ENCODE results near the gene SMIM22.

Gene SMIM22

DNA sequence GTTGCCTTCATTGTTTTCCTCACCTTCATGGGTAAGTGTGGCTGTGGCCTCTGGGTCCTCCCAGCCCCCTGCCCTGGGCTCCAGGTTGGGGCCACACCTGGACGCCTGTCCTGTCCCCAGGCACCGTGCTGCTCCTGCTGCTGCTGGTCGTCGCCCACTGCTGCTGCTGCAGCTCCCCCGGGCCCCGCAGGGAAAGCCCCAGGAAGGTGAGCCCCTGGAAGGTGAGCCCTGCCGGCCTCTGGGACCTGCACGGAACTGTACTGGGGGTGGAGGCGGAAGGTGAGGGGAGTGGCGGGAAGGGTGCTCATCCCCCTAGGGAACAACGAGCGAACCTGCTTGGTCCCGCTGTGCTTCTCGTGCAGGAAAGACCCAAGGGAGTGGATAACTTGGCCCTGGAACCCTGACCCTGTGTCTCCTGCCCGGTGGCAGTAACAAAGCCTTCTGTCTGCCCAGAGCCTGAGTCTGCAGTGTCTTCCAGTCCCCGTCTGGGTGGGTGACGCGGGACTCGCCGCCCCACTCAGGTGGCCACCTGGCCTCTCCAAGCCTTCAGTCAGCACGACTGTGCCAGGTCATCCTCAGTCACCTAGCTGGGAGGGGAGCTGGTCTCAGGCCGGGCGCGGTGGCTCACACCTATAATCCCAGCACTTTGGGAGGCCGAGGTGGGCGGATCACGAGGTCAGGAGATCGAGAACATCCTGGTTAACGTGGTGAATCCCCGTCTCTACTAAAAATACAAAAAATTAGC, 831 bp downstream of the SMIM22 start:
- no peak for DNase-seq (ENCODE audit: low spot score)

DNA sequence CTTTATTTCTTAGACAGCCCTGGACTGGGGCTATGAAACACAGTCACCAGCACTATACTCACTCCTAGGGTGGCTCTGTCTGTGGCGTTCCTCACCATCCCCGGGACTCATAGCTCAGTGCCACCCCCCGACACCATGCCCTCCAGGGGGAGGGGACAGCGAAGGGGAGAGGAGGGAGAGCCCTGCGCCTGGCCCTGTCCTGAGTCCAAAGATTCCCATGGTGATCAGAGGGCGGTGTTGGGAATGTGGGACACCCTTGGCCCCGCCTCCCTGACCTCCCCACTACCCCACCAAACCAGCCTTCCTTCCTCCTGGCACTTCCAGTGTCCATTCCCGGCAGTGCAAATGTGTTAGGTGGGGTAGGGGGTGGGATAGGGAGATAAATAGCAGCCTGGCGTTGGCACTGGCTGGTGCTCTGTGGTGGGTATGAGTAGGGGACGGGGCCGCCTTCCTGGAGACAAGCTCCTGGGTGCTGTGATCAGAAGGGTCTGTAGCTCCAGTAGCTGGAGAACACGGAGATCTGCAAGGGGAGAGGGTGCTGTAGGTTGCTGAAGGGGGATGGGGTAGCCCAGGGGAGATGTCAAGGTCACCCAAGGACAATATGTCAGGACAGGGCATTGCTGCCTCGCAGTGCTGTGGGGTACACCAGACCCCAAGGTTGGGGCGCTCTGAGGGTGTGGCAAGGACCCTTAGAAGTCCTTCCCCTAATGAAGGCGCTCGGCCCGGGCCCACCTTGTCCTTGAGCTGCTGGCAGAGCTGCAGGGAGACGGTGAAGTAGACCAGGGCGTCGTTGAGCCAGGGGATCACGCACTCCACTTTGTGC, 2.0 kb downstream of the SMIM22 start:
- no peak for DNase-seq (ENCODE audit: low spot score)

DNA sequence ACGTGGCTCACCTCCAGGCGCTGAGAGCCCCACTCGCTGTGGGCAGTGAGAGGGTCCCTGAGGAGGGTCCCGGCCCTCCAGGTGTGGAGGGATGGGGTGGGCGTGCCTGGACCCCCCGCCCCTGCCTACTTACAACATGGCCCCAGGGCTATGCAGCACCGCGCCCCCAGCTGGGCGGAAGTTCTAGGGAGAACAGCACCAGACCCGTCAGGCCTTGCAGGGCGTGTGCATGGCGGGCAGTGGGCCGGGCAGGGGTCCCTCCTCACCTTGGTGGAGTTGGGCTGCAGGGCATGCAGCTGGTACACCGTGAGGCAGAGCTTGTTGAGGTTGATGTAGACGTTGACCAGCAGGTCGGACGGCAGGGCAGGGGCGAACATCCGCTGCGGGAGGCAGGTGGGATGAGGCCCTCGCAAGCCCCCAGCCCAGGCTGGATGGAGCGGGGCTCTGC, 2.7 kb downstream of the SMIM22 start:
- DNase-seq (ENCODE audit: low spot score): no peak

DNA sequence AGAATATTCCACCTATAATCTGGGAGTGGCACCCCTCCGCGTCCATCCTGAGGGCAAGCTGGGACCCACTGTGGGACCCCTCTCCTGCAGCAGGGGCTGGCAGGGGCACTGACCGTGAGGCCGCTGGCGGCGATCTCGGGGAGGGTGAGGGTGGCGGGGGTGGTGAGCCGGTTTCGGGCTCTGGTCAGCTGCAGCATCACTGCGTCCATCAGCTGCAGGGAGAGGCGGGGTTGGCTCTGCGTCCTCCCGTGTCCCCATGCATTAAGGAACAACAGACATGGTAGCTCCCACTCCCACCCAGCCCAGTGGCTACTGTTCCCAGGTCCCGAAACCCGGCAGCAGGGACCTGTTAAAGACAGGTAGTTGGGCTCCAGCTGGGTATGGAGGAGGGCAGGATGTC, 3.3 kb downstream of the SMIM22 start:
- DNase-seq (ENCODE audit: low spot score): no peak

DNA sequence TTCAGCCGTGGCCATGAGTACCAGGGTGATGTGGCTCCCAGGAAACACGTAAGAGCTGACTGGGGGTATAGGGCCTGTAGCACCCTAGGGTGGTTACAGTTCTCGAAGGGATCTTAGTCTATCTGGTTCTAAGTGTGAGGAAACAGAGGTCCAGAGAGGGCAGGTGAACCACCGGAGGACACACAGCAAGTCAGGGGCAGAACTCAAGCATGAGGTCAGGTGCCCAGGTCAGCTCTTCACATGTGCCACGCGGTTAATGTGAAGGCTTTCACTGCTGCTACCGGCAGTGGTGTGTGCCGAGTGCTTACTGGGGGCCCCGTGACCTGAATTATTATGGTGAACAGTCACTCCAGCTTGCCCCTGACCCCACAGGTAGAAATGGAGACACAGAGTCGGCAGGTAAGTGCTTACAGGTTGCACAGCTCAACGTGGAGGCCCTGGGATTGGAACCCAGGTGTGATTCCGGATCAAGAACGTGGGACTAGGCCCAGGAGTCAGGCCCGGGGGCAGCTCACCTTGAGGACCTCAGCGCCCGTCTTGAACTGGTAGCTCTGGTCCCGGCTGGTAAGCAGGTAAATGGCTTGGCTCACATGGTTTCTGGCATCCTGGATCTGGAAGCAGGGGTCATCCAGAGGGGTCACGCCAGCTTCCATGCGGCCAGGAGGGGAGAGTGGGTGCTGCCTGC, 4.1 kb downstream of the SMIM22 start:
- DNase-seq (ENCODE audit: low spot score): no peak

DNA sequence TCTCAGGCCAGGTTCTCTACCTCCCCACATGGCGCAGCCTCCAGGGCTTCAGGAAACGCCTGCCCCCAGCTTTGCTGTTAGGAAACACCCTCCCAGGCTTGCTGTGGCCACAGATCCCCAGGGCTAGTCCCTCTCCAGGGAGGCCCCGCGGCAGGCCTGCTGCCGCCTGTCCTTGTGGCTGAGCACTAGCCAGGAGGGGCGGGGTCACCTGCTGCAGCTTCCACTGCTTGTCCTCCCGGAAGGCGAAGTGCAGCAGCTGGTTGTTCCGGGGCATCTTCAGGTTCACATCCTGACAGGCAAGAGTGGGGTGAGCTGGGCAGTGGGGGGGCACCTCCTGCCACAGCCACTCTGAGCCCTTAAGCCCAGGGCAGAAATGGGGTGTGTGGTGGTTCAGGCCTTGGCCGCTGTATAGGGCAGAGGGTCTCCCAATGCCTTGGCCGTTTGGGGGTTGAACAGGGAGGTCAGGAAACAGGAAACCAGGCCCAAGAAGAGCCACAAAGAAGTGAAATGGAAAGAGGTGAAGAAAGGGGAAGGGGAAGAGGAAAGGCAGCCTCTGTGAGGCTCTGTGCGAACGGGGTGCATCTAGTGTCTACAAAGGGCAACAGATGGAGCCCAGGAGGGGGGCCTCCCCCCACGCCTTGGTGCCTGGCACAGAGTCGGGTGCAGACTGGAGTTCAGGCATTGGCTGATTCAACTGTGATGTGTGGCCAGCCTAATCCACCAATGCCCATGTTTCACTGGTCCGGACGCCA, 5.3 kb downstream of the SMIM22 start:
- DNase-seq (ENCODE audit: low spot score): peak; percentile 89

DNA sequence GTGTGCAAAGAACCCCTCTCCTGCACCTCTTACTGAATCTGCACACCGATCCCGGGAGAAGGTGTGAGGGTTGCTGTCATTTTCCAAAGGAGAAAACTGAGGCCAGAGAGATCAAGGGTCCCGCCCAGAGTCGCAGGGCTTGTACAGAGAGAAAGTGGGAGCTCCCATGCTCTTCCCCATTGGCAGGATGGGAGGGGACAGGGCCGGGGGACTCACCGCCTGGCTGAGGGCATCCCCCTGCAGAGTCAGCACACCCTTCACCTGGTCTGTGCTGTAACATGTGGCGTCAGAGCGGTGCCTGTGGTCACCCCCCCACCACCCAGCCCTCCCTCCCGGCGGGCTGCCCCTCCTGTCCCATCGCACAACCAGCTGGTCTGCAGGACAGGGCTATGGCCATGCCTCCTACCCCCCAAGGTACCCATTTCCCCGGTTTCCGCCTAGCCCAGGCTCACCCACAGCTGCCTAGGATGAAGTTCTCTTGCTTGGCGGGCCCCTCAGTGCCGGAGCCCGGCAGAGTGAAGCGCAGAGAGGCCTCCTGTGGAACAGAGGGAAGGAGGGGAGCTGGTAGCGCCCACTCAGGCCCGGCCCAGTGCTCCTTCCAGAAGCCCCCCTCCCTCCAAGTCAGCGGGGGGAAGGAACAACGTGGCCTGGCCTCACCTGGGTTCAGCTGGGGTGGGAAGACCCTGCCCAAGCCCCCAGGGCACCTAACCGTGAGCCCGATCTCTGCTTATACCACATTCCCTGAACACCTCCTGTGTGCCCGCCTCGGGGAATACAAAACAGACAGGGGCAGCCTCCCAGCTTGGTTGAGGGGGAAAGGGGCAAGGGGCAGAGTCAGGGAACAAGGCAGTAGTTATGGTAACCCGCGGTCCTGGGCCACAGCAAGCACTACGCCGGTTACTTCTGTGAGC, 6.1 kb downstream of the SMIM22 start:
- no peak for DNase-seq (ENCODE audit: low spot score)

DNA sequence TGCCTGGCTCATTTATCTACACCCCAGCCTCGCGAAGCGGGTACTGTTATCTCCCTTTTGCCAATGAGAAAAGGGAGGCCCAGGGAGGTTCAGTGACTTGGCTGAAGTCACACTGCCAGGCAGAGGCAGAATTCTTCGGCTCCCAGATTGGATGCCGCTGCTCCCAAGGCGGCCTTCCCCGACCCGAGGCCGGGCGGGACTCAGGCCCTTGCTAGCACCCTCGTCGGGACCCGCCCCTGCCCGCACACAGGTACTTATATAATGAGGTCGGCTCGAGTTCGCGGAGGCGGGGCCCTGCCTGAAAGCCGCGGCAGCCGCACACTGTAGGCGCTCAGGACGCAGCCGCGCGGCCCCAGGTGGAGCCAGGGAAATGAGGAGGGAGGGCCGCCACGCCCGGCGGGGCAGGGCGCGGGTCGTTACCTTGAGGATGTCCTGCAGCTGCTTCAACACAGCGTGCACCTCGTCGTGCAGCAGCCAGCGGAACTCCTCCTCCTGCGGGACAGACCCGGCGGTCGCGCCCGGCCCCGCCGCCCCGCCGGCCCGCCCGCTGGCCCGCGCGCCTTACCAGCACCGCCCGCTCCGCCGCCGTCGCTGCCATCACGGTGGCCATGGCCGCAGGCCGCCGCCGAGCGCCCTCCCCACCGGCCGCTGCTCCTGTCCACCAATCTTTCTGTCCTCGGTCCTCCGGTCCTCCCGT, 6.9 kb downstream of the SMIM22 start, which contains the start of gene ROGDI:
ROGDI (minus strand) TSS at position 672 of the 697 bp plus-strand sequence; CDS start at position 610, 62 bp downstream.
- peak; percentile 84 for DNase-seq (ENCODE audit: low spot score)

DNA sequence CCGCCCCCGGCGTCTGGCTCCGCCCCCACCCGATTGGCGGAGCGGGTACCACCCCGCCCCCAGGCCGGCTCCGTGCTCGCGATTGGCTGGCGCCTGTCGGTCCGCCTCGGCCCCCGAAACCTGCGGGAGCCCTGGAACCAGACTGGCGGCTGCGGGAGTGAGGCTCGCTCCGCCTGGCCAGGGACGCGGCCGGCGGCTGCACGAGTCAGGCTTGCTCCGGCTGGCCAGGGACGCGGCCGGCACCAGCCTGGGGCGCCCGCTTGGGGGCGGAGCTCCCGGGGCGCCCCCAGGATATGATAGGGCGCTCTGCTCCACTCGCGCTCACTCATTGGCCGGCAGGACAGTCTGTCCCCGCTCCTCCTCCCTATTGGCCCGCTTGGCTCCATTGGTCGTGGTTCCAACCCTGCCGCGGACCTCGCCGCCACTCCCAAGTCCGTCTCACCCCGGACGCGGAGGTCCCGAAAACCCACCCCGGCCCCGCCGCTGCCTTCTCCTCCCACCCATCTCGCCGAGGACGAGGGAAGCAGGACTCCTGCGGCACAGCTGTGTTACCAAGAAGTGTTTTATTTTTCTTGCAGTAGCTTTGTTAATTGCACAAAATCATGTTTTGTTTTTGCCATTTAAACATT, 7.6 kb downstream of the SMIM22 start:
- DNase-seq (ENCODE audit: low spot score): peak; percentile 94

DNA sequence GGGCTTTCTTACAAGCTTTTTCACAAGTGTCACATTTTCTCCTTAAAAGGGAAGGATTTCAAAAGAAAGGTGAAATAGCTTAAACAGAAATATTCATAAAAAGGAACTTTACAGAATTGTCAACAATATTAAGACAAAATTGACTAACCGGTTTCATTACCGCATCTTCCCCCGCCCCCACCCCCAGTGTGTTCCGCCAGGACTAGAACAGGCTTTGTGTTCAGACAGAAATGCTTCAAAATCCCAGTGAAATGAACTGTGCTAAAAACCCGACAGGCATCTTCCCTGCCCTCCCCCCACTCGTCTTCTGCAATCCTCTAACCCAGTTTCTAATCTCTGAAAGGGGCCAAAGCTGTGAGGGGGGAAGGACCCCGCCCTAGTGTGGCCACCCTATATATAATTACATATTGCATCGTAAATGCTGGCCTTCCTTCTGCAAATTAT, 8.3 kb downstream of the SMIM22 start:
- DNase-seq (ENCODE audit: low spot score): no peak

DNA sequence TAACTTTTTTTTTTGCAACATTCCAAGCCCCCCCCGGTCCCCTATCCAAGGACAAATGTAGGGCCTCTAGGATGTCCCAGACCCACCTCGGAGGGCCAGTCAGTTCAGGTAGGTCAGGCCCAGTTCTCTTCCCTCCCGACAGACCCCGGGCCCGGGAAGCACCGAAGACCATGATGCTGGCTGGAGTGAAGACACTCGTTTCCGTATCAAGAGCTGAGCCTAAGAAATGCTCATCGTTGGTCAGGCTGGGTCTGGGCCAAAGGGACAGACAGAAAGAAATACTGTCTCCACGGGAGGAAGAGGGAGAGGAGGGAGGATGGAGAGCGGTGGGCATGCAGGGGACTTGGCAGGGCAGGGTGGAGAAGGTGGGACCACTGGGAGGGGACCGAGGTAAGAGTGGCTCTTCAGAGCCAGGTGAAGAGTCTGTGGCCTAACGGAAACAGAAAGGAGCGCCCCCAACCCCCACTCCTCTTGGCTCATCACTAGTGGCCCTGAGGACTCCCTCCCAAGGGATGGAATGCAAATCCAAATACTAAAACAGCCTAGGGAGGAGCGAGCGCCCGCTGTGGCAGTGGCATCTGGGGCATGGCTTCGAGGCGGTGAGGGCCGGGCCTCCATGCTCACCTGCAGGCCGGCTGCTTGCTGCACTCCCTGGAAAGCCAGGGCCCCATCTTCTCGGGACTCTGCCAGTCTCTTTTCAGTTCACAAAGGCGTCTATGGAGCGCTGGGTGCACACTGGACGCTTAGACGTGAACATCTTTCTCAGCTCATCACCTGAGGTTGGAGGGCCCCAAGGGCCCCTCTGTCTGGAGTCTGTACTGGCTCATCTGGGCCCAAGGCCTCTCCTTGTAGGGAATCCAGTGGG, 9.0 kb downstream of the SMIM22 start:
- DNase-seq (ENCODE audit: low spot score): no peak

DNA sequence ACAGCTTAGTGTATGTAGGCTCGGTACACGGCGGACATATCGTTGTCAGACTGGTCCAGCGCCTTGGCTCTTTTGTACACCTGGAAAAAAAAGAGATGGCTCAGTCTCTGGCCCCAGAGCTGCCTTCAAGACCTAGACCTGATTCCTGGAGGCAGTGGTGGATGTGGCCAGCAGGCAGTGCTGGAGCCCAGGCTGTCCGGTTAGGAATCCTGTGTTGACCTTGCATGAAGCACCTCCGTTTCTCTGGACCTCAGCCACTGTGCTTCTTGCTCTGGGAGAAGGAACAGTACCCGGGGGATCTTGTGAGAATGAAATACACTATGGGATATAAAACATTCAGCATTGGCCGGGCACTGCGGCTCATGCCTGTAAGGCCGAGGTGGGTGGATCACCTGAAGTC, 10.1 kb downstream of the SMIM22 start:
- DNase-seq (ENCODE audit: low spot score): peak; percentile 47

DNA sequence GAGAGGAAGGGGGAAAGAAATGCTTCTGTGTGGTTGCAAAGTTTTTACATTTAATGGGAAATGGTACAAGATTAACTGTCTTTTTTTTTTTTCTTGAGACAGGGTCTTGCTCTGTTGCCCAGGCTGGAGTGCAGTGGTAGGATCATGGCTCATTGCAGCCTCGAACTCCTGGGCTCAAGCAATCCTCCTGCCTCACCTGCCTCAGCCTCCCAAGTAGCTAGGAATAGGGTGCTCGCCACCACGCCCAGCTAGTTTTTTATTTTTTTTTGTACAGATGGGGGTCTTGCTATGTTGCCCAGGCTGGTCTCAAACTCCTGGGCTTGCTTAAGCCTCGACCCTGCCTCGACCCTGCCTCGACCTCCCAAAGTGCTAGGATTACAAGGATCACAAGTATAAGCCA, 11.1 kb downstream of the SMIM22 start:
- DNase-seq (ENCODE audit: low spot score): no peak

DNA sequence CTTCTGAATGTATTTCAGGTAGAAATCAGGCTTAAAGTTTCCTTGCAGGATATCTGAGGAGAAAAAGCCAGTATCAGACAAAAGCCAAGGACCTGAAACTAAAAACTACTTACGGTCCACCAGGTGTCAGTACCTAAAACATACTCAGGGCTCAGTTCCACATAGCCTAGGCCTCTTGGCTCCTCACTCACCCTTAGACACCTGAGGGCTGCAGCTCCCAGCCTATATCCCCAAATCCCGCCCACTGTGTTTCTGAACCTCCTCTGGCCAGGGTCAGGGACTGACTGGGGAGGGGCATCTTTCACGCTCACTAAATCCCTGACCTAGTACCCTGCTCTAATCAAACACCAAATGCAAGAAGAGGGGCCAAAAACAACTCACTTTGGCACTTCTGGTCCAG, 16.1 kb downstream of the SMIM22 start:
- DNase-seq (ENCODE audit: low spot score): no peak

DNA sequence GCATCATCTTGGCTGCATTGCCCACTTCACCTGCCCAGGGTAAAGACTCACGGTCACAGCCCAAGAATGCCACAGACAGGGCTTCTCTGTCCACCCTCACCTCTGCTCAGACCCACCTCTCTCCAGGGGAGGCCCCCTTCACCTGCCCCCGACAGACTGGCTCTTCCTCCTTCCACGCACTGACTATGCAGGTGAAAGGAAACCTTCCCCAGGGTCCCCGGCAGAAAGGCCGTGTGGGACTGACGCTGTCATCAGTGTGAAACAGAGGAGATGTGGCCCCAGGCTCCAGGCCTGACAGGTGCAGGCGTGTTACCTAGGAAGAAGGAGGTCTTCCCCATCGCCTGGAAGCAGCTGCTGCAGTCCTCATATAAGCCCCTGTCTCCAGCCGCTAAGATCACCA, 16.6 kb downstream of the SMIM22 start:
- no peak for DNase-seq (ENCODE audit: low spot score)

DNA sequence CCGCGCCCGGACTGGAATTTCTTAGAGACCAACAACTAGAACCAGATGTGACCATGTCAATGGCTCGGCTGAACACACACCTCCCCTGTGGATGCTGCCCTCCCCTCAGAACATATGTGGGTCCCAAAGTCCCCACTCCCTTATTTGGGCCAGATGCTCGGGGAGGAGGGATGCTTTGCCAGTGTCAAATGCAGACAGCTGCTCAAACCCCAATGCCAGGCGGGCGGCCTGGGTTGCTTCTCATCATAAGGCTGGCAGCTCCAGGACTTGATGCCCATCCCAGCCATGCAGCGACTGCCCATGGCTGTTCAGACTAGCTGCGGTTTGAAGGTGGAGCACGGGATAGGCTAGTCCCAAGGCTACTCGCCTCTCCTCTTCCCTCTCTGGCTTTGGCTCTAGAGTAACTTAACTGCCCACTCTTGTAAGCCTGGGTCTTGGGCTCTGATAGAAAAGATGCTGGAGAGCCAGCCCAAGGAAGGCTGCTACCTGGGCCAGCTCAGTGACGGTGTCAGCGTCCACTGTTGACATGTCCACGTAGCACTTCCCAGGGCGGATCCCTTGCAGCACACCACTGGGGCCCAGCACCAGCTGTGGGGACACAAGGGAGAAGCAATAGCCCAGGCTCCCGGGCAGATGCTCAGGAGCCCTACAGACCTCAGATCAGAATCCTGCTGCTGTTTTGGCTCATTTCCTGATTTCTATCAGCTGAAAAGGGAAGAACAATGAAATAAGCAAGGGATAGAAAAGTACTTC, 18.3 kb downstream of the SMIM22 start:
- no peak for DNase-seq (ENCODE audit: low spot score)

DNA sequence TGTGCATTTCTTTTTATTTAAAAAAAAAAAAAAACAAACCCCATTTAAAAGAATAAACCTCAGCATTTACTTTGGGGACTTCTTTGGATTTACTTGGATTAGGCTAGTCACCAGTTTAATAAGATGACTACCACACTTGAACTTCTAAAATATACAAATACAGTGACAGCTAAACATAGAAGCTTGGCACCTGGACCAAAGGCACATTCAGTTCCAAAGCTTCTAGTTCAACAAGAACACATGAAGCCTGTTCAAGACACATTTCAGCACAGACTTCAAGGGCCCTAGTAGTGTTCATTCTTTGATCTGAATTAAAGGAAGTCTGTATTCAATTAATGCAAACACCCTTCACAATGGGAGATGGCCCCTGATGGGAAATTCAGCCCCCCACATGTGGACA, 18.9 kb downstream of the SMIM22 start:
- no peak for DNase-seq (ENCODE audit: low spot score)

Data from cerebellar cortex (tissue), 1 donor.